Embryonic facial prominence (tissue), 1 donor: Measurements from ENCODE around the gene ITGAX.
"Not testable (repeated sequence)": the region's sequence is repeated elsewhere in the genome, so short reads cannot be mapped to it uniquely, and the experiment has no call there.

Experiments
- DNase-seq: peaks from one replicate; pipeline ENCODE4 v3.0.0-alpha.2; 2016; ENCODE audit errors: extremely low spot score

ITGAX gene

GRCh38 chr16:31409433-31409832, 54.5 kb downstream of the ITGAX start:
- DNase-seq, result no peak

- DNase-seq, result no peak
Observed at GRCh38 chr16:31410082-31410481, 55.1 kb downstream of the ITGAX start.

- DNase-seq, result no peak
Observed at GRCh38 chr16:31411024-31411844, 56.3 kb downstream of the ITGAX start.

- no peak for DNase-seq
Observed at GRCh38 chr16:31412750-31413149, 57.8 kb downstream of the ITGAX start.

- no peak for DNase-seq
Observed at GRCh38 chr16:31413381-31413780, 58.4 kb downstream of the ITGAX start.

- DNase-seq, result no peak
Observed at GRCh38 chr16:31413943-31414342, 59.0 kb downstream of the ITGAX start.

GRCh38 chr16:31414706-31415105, 59.7 kb downstream of the ITGAX start:
- no peak for DNase-seq

GRCh38 chr16:31416371-31416770, 61.4 kb downstream of the ITGAX start:
- no peak for DNase-seq

GRCh38 chr16:31417036-31417435, 62.1 kb downstream of the ITGAX start:
- DNase-seq, result not testable (repeated sequence)

- DNase-seq, result no peak
Observed at GRCh38 chr16:31417916-31418315, 62.9 kb downstream of the ITGAX start.

- no peak for DNase-seq
Observed at GRCh38 chr16:31420037-31420436, 65.1 kb downstream of the ITGAX start.

- no peak for DNase-seq
Observed at GRCh38 chr16:31421587-31421986, 66.6 kb downstream of the ITGAX start.

- DNase-seq, result no peak
Observed at GRCh38 chr16:31423241-31423640, 68.3 kb downstream of the ITGAX start.

GRCh38 chr16:31423801-31424200, 68.8 kb downstream of the ITGAX start:
- no peak for DNase-seq

GRCh38 chr16:31427441-31428278, 72.7 kb downstream of the ITGAX start:
- no peak for DNase-seq

- DNase-seq, result no peak
Observed at GRCh38 chr16:31428279-31428597, 73.3 kb downstream of the ITGAX start, which contains the start of gene COX6A2. TSS of gene COX6A2 (minus strand) at chr16:31428360. CDS start at chr16:31428325, 35 bp downstream.

GRCh38 chr16:31428638-31429247, 73.8 kb downstream of the ITGAX start:
- DNase-seq, result no peak

- no peak for DNase-seq
Observed at GRCh38 chr16:31429314-31429713, 74.3 kb downstream of the ITGAX start.

- DNase-seq, result no peak
Observed at GRCh38 chr16:31429796-31430195, 74.8 kb downstream of the ITGAX start.

GRCh38 chr16:31430380-31431052, 75.5 kb downstream of the ITGAX start:
- DNase-seq, result no peak
